HG03342 (cell line): ENCODE data around the gene RIC8B.
"Not testable (repeated sequence)": the region's sequence is repeated elsewhere in the genome, so short reads cannot be mapped to it uniquely, and the experiment has no call there.

ENCODE experiments used
- ATAC-seq: cut with Tn5 transposase; IDR thresholded peaks from one replicate; pipeline ENCODE4 v1.9.1; 2021; ENCODE audit warnings: mild to moderate bottlenecking, moderate library complexity; ENCODE audit not compliant: unreplicated experiment

The RIC8B gene, protein sequence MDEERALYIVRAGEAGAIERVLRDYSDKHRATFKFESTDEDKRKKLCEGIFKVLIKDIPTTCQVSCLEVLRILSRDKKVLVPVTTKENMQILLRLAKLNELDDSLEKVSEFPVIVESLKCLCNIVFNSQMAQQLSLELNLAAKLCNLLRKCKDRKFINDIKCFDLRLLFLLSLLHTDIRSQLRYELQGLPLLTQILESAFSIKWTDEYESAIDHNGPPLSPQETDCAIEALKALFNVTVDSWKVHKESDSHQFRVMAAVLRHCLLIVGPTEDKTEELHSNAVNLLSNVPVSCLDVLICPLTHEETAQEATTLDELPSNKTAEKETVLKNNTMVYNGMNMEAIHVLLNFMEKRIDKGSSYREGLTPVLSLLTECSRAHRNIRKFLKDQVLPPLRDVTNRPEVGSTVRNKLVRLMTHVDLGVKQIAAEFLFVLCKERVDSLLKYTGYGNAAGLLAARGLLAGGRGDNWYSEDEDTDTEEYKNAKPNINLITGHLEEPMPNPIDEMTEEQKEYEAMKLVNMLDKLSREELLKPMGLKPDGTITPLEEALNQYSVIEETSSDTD

DNA sequence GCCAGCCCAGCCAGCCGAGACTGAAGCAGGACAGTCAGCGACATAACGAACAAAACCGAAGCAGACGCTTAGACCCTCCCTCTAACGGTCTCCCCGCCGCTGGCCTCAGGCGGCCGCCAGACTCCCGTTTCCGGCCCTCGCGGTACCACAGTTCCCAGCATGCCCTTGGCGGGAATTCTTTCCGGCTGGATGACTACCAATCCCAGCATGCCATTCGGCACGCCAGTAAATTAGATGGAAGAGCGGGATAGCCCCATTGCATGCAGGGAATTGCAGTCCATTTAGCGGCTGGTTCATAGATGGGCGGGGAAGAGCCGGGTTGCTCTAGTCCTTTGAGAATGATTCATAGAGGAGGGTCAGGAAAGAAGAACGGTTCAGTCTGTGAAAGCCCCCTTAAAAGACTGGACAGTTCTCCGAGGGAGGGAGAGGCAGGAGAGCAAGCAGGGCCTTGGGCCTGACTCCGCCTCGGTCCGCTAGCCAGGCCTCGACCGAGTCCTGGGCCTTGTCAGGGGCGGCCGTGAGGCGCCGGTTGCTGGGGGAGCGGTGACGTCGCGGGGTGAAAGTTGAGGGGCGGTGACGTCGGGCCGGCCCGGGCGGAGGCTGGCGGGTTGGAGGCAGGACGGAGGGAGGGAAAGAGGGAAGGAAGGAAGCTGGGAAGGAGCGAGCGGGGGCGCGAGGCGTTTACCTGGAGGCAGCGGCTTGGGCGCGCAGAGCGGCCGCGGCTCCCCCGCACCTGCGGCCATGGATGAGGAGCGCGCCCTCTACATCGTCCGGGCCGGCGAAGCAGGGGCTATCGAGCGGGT, at the start of gene RIC8B:
Gene RIC8B (plus strand): TSS at position 678 of the 803 bp plus-strand sequence. CDS start 64 bp downstream, at position 742.
- peak; percentile 87 for ATAC-seq

DNA sequence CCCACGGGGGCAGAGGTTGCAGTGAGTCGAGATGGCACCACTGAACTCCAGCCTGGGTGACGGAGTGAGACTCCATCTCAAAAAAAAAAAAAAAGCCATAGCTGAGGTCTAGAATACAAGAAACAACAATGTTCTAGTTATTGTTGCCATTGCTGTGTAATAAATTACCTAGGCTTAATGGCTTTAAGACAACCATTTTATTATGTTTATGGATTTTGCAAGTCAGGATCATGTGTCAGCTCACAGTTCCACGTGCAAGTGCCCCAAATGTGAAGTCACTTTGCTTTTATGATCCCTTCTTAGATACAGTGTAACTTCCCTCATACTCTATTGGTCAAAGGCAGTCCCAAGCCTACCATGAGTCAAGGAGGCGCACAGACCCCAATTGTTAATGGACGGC, 49.5 kb upstream of the RIC8B start:
- no peak for ATAC-seq

- ATAC-seq: not testable (repeated sequence)
Observed at GRCh38 chr12:106726603-106727202, 47.8 kb upstream of the RIC8B start.

DNA sequence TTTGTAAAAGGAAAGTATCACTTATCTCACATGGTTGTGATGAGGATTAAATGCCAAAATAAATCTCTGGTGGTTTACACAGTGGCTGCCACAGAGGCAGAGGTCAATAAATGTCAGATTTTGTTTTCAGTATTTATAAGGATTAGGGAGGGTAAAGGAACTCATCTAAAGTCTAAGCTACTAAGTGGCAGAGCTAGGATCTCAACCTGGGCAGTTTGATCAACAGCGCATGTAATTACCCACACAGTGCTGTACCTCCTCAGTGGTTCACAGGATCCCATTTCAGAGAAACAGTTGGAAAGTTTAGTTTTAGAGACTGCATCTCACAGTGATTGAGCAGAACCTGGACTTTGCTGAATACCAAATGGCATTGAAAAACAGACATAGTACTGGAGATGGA, 44.9 kb upstream of the RIC8B start:
- ATAC-seq: no peak

- ATAC-seq: no peak
Observed at GRCh38 chr12:106732890-106733289, 41.6 kb upstream of the RIC8B start.

DNA sequence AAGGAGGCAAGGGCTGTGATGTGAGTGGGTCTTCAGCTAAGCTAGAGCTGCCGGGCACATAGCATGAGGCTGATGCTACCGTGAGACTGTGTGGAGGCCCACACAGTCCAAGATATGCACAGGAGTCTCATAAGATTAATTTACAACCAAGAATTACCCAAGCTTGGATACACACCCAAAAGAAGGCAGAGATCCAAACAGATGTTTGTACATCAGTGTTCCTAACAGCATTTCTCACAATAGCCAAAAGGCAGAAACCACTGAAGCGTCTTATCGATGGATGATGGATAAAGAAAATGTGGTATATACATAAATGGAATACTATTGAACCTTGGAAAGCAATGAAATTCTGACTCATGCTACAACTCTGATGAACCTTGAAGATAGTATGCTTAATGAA, 40.8 kb upstream of the RIC8B start:
- ATAC-seq: no peak

DNA sequence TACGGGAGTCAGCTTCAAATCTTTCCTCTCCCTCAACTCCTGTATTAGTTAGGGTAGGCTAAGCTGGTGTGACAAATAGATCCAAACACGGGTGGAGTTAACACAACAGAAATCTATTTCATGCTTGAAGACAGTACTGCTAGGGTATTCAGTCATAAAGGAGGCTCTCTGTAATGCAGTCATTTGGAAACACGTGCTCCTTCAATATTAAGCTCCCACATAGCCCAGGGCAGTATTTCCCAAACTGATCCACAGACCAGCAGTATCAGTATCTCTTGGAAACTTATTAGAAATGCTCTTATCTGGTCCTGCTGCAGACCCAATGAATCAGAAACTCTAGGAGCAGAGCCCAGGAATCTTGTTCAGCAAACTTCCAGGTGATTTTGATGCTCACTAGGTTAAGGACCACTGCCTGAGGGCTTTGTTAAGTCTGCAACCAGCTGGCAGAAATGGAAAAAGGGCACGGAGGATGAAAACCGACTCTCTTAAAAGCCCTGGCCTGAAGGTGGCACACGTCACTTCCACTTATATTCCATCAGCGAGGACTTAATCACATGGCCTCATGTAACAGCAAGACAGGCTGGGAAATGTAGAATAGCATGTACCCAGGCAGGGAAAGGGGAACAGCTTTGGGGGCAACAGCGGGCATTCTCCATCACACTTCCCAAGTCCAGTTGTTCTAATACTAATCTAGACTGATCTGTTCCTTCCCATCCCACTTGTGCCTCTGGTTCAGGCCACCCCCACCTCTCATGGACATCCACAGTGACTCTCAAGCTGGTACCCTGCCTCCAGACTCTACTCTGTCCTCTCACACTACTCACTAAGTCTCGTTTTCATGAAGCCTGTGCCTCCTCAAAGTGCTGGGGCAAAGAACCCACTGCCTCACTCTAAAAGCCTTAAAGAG, 38.2 kb upstream of the RIC8B start:
- ATAC-seq: no peak

GRCh38 chr12:106739318-106739717, 35.2 kb upstream of the RIC8B start:
- no peak for ATAC-seq

- ATAC-seq: no peak
Observed at GRCh38 chr12:106739815-106740530, 34.5 kb upstream of the RIC8B start.

- ATAC-seq: no peak
Observed at GRCh38 chr12:106740818-106741217, 33.7 kb upstream of the RIC8B start.

GRCh38 chr12:106741247-106741646, 33.2 kb upstream of the RIC8B start:
- ATAC-seq: no peak

DNA sequence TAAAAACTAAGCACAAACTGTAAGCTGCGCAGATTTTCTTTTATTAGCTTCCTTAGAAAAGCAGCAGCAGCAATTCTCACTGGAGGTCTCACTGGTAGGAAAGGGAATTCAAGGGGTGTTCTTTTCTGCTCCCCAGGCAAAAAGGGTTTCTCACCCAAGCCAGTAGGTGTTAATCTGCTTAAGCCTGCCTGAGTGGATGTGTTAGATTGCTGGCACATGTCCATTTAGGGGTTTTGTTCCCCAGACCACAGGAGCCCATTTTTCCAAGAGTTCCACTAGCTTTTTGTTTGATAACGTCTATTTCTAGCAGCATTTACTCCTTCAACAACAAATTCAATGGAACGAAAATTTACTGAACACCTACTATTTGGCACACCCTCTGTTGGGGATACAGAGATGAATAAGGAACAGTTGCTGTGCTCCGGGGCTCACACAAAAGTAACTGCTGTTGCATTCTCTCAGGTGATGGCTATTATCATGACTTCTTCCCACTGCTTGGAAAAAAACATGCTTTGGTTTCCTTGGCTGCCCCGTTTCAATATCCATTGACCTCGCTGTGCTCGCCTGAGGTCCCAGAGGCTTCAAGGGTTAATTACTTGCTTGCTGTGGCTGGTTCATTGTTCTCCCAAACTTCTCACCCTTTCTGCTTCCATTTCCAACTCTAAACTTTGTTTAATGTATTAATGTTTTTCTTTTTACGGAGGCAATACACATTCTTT, 31.1 kb upstream of the RIC8B start:
- ATAC-seq: no peak

DNA sequence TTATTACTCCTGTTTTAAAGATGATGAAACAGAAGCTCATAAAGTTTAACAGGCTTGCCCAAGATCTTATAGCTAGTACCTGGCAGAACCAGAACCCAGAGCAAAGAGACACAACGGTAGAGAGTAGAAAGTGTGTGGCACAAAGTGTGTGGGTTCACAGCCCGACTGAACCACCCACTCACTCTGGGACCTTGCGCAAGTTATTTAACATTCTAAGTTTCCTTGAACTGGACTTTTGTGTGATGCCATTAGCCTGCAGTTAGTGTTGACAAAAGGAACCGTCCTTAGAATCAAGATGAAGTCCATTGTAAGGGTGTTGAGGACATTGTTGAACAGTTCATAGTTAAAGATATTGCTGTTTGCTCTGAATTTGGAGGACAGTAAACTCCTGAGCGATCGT, 29.9 kb upstream of the RIC8B start:
- no peak for ATAC-seq

GRCh38 chr12:106745181-106745745, 29.2 kb upstream of the RIC8B start:
- no peak for ATAC-seq

DNA sequence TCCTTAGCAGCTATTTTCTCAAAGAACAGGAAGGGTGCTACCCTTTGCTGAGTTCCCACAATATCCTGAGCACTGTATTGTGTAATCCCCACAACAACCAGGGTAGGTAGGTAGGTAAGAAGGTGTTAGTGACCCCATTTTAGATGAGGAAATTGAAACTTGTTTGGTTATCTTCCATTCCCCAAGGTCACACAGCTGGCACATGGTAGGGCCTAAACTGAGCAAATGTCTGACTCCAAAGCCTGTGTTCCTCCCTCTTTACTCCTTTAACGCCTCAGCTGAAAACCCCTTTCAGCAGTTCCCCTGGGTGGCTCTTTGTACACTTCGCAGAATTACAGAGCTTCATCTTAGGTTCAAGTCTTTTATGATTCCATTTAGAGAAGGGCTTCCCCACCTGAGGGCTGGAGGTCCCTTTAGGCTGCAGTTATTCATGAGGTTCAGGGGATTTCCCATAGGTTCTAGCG, 26.5 kb upstream of the RIC8B start:
- ATAC-seq: no peak

DNA sequence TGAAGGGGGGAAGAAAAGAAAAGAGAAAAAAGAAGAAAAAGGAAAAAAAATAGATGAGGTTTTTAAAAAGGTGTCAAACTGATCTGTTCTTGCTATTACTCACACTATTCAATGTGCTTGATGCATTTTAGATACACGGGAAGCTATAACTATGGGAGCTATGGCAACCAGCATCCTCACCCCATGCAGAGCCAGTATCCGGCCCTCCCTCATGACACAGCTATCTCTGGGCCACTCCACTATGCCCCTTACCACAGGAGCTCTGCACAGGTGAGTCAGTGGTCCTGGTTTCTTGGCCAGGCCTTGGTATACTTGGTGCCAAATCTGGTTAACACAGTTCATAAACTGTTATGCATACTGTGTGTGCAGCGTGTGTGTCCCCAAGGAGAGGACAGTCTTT, 24.0 kb upstream of the RIC8B start:
- ATAC-seq: no peak

DNA sequence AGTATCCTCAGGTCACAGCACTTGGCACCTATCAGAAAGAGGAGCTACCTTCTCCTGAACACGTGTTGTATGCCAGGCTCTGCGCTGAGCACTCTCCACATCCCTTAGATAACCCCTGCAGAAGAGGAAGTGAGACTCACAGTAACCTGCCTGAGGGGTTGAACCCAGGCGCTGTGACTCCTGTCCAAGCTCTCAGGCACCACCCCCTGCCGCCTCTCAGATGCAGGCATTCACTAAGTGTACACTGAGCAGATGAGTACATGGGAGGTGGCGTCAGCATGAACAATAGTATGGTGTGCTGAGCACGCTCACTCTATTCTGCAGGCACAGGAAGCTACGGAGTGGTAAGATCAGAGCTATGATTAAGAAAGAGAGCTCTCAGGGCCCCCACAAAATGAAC, 21.0 kb upstream of the RIC8B start:
- peak; percentile 99 for ATAC-seq

DNA sequence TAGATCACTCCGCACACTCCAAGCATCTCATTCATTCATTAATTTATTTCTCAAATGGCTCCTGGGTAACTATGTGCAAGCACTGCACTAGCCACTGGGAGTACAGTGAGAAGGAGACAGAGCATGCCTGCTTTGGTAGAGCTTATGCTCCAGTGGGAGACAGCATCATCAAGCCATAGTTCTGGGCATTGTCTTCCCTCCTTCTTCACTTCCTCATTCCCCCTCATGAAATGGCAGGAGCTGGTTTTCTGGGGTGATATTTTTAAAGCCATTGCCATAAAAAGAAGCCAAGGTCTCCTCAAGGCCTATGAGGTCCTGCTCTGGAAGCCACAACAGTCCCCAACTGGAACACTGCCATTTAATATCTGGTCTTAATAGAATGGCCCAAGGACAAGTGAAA, 20.2 kb upstream of the RIC8B start:
- no peak for ATAC-seq
